ENCODE results near the gene ZAR1L.

Gene ZAR1L

DNA sequence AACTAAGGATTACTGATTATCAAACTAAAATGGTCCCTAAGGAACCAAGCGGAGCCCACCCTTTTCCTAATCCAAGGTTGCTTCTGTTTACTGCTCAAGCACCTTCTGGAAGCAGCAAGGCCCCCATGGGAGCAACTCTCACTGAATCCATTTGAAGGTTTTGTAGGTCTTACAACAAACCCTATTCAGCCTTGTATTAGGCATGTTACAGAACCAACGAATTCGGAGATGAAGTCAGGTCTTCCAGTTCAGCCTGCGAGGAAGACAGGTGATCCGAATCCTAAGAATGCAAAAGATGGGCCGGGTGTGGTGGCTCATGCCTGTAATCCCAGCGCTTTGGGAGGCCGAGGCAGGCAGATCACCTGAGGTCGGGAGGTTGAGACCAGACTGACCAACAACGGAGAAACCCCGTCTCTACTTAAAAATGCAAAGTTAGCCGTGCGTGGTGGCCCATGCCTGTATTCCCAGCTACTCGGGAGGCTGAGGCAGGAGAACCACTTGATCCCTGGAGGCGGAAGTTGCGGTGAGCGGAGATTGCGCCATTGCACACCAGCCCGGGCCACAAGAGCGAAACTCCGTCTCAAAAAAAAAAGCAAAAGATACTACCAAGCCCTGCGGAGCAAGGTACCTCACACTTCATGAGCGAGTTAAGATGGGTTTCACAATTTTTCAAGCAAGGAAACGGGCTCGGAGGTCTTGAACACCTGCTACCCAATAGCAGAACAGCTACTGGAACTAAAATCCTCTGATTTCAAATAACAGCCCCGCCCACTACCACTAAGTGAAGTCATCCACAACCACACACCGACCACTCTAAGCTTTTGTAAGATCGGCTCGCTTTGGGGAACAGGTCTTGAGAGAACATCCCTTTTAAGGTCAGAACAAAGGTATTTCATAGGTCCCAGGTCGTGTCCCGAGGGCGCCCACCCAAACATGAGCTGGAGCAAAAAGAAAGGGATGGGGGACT is 609 bp downstream of the ZAR1L start:
- intact Hi-C loops (cut with micrococcal nuclease), result loop anchor here (2.0 to 10.0 kb wide), 4 partner anchors 26 to 407 kb away; partner anchors contain the start of genes FRY and N4BP2L2
- Mint-ChIP-seq H3K27me3 (no peaks in the 10 kb centered on the region), H3K36me3 (ENCODE audit: low read depth) (peaks cover 9% of the 10 kb centered on the region), H3K9me3 (no peaks in the 10 kb centered on the region), H3K27ac (peak overlapping the region; percentile 100), H3K4me1 (ENCODE audit: low read depth) (peaks cover 15% of the 10 kb centered on the region), H3K4me3 (peak overlapping the region; percentile 95)

- intact Hi-C loops (cut with micrococcal nuclease), result loop anchor here (5.0 to 10.0 kb wide), 2 partner anchors 277 to 404 kb away; partner anchors contain the start of gene FRY
- H3K27ac Mint-ChIP-seq, result peak overlapping the region; percentile 34
- H3K9me3 Mint-ChIP-seq, result no peaks in the 10 kb centered on the region
- peaks cover 20% of the 10 kb centered on the region for H3K4me1 Mint-ChIP-seq (ENCODE audit: low read depth)
- H3K27me3 Mint-ChIP-seq, result no peaks in the 10 kb centered on the region
- H3K4me3 Mint-ChIP-seq, result no peak overlapping the region
- H3K36me3 Mint-ChIP-seq (ENCODE audit: low read depth), result peaks cover 9% of the 10 kb centered on the region
Measured at GRCh38 chr13:32311188-32311897, 3.8 kb downstream of the ZAR1L start.

DNA sequence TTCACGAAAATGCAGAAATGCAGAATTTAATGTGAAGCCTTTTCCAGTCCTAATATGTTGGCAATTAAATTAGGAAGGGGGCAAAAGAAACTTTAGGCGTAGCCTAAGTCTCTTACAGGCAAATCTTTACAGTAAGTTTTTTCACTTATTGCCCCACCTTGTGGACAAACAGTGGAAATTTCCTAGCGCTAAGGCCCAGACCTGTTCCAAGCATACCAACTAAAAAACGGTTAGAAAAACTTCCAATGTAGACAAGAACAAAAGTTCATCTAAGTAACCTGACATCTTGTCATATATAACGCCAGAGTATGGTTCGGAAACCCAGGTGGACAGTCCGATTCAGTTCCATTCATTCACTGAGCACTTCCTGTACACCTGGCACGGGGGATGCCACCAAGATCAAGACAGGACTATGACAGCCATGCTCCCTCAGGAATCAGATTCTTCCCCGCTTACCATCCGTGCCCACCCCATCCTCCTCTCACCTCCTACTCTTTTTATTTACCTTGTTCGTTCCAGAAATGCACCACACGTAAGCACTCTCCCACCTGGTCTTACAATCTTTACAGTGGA is 4.9 kb downstream of the ZAR1L start:
- H3K9me3 Mint-ChIP-seq, result no peaks in the 10 kb centered on the region
- H3K4me3 Mint-ChIP-seq, result peak overlapping the region; percentile 48
- H3K36me3 Mint-ChIP-seq (ENCODE audit: low read depth), result peaks cover 2% of the 10 kb centered on the region
- peak overlapping the region; percentile 27 for H3K27ac Mint-ChIP-seq
- peaks cover 20% of the 10 kb centered on the region for H3K4me1 Mint-ChIP-seq (ENCODE audit: low read depth)
- intact Hi-C loops (cut with micrococcal nuclease), result loop anchor here (5.0 to 10.0 kb wide), 2 partner anchors 275 to 403 kb away; partner anchors contain the start of gene FRY
- H3K27me3 Mint-ChIP-seq, result no peaks in the 10 kb centered on the region

DNA sequence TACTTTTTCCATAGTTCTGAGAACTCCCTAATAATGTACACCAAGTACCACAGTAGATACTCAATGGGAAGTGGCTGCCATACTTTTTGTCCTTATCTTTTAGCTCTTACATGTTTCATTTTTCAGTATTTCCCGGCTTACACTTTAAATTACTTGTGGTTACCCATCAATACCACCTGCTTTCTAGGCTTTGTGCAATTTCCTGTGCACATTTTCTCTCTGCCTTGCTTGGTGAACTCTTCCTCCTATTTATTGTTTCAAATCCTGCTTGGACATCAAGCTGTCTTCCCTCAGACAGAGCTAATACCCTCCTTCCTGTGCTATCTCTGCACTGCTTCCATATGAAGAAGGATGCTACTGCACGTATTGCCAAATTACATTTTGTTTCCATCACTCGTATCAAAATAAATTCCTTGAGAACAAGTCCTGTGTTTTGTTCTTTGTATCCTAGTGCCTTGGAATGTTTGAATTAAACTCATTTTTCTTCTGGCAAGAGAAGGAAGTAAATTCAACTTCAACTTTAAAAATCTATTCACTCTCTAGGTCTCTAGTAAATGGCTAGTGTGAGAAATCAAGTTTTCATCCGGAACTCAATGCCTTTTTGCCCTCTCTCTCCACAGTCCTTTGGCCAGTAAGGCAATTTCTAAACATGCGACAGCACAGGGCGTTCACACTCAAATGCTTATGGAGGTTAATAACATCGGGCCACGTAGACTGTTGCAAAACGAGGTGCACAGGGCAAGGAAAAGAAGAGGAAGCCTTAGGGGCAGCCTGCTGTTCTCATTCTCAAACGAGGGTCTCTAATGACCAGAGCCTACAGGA is 5.6 kb downstream of the ZAR1L start:
- peaks cover 14% of the 10 kb centered on the region for H3K4me1 Mint-ChIP-seq (ENCODE audit: low read depth)
- intact Hi-C loops (cut with micrococcal nuclease), result loop anchor here (5.0 to 10.0 kb wide), 5 partner anchors 48 to 485 kb away; partner anchors contain the start of gene FRY
- H3K27me3 Mint-ChIP-seq, result no peaks in the 10 kb centered on the region
- H3K9me3 Mint-ChIP-seq, result no peaks in the 10 kb centered on the region
- H3K27ac Mint-ChIP-seq, result peak overlapping the region; percentile 27
- H3K36me3 Mint-ChIP-seq (ENCODE audit: low read depth), result no peaks in the 10 kb centered on the region
- peak overlapping the region; percentile 48 for H3K4me3 Mint-ChIP-seq

DNA sequence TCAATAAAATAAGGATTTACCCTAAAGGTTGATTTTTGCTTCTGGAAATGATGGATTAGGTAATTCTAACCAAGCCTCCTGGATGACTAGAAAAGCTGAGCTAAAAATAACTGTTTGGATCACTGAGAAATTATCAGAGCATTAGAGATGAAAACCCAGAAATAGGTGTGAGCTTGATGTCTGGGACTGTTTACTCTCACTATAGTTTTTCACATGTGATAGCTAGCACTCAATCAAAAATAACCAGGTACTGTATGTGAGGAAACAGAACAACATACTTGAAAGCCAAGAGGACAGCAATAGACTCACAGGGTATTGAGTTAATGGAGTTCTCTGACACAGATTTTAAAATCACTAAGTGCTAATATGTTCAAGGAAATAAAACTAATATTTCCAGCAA is 9.5 kb downstream of the ZAR1L start:
- Mint-ChIP-seq H3K4me1 (ENCODE audit: low read depth) (peaks cover 10% of the 10 kb centered on the region), H3K27me3 (no peaks in the 10 kb centered on the region), H3K27ac (no peak overlapping the region), H3K4me3 (no peak overlapping the region), H3K36me3 (ENCODE audit: low read depth) (no peaks in the 10 kb centered on the region), H3K9me3 (no peaks in the 10 kb centered on the region)
- intact Hi-C loops (cut with micrococcal nuclease), result loop anchor here (5.0 to 10.0 kb wide), 3 partner anchors 52 to 481 kb away; no protein-coding TSS in a partner anchor

GRCh38 chr13:32302461-32302860 is 12.7 kb downstream of the ZAR1L start:
- Mint-ChIP-seq H3K27ac (no peak overlapping the region), H3K27me3 (peaks cover 1% of the 10 kb centered on the region), H3K4me1 (ENCODE audit: low read depth) (no peaks in the 10 kb centered on the region), H3K4me3 (no peak overlapping the region), H3K36me3 (ENCODE audit: low read depth) (no peaks in the 10 kb centered on the region), H3K9me3 (no peaks in the 10 kb centered on the region)
- intact Hi-C loops (cut with micrococcal nuclease), result loop anchor here (10.0 kb wide), 1 partner anchor 478 kb away; no protein-coding TSS in a partner anchor

GRCh38 chr13:32300920-32301319 is 14.2 kb downstream of the ZAR1L start:
- peaks cover 4% of the 10 kb centered on the region for H3K36me3 Mint-ChIP-seq (ENCODE audit: low read depth)
- no peak overlapping the region for H3K27ac Mint-ChIP-seq
- no peaks in the 10 kb centered on the region for H3K4me1 Mint-ChIP-seq (ENCODE audit: low read depth)
- no peak overlapping the region for H3K4me3 Mint-ChIP-seq
- peaks cover 1% of the 10 kb centered on the region for H3K27me3 Mint-ChIP-seq
- H3K9me3 Mint-ChIP-seq, result no peaks in the 10 kb centered on the region
- intact Hi-C loops (cut with micrococcal nuclease), result loop anchor here (10.0 kb wide), 1 partner anchor 476 kb away; no protein-coding TSS in a partner anchor

DNA sequence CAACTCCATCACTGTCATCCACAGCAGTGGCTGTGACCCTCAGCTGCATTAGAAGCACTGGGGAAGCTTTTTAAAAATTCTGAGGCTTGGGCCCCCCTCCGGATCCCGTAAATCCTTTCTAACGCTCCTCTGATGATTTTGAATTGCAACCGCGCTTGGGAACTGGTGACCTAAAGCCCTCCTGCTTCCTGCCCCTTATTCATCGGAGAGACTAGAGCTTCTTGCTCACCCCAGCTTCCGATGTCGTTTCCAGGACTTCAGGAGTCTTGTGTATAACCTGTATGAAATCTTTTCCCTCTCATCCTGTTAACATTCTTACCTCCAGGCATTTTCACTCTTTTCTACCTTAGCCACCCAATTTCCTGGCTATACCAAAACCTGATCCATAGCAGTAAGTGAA is 14.8 kb downstream of the ZAR1L start:
- H3K4me3 Mint-ChIP-seq, result no peak overlapping the region
- H3K9me3 Mint-ChIP-seq, result no peaks in the 10 kb centered on the region
- H3K36me3 Mint-ChIP-seq (ENCODE audit: low read depth), result peaks cover 9% of the 10 kb centered on the region
- no peaks in the 10 kb centered on the region for H3K4me1 Mint-ChIP-seq (ENCODE audit: low read depth)
- H3K27ac Mint-ChIP-seq, result no peak overlapping the region
- H3K27me3 Mint-ChIP-seq, result peaks cover 1% of the 10 kb centered on the region
- intact Hi-C loops (cut with micrococcal nuclease), result loop anchor here (10.0 kb wide), 1 partner anchor 476 kb away; no protein-coding TSS in a partner anchor

DNA sequence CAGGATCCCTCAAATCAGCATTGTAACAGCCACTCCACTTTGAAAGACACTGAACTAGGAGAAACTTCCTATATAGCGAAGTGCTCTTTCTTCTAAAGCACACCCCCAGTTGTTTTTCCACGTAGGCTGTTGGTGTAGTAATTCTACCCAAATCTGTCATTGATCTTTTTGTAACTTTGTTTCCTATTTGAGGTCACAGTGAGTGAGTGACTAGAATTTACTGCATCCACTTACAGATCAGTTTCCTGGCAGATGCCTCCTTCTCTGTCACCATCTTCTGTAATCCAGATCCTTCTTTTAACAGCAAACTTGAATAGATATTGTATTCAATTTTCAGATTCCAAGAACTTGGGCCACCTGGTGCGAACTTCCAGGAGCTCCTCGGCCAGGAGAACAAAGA is 15.3 kb downstream of the ZAR1L start:
- intact Hi-C loops (cut with micrococcal nuclease), result loop anchor here (10.0 kb wide), 1 partner anchor 475 kb away; no protein-coding TSS in a partner anchor
- no peaks in the 10 kb centered on the region for H3K4me1 Mint-ChIP-seq (ENCODE audit: low read depth)
- H3K36me3 Mint-ChIP-seq (ENCODE audit: low read depth), result peaks cover 13% of the 10 kb centered on the region
- no peak overlapping the region for H3K27ac Mint-ChIP-seq
- H3K27me3 Mint-ChIP-seq, result peaks cover 1% of the 10 kb centered on the region
- no peak overlapping the region for H3K4me3 Mint-ChIP-seq
- no peaks in the 10 kb centered on the region for H3K9me3 Mint-ChIP-seq

- Mint-ChIP-seq H3K4me3 (no peak overlapping the region), H3K27ac (no peak overlapping the region), H3K36me3 (ENCODE audit: low read depth) (peaks cover 19% of the 10 kb centered on the region), H3K9me3 (no peaks in the 10 kb centered on the region), H3K4me1 (ENCODE audit: low read depth) (no peaks in the 10 kb centered on the region), H3K27me3 (peaks cover 1% of the 10 kb centered on the region)
- intact Hi-C loops (cut with micrococcal nuclease), result no loop called here
Measured at GRCh38 chr13:32298695-32299094, 16.5 kb downstream of the ZAR1L start.

GRCh38 chr13:32297206-32297605 is 18.0 kb downstream of the ZAR1L start:
- Mint-ChIP-seq H3K36me3 (ENCODE audit: low read depth) (peaks cover 21% of the 10 kb centered on the region), H3K4me1 (ENCODE audit: low read depth) (no peaks in the 10 kb centered on the region), H3K27ac (no peak overlapping the region), H3K4me3 (no peak overlapping the region), H3K27me3 (peaks cover 1% of the 10 kb centered on the region), H3K9me3 (no peaks in the 10 kb centered on the region)
- intact Hi-C loops (cut with micrococcal nuclease), result no loop called here

- H3K27ac Mint-ChIP-seq, result no peak overlapping the region
Measured at GRCh38 chr13:32285633-32285965, 29.6 kb downstream of the ZAR1L start.

More at GRCh38 chr13:32285633-32285965, 29.6 kb downstream of the ZAR1L start:
- no peaks in the 10 kb centered on the region for H3K27me3 Mint-ChIP-seq
- no peak overlapping the region for H3K4me3 Mint-ChIP-seq
- peaks cover 31% of the 10 kb centered on the region for H3K36me3 Mint-ChIP-seq (ENCODE audit: low read depth)
- H3K9me3 Mint-ChIP-seq, result no peaks in the 10 kb centered on the region
- intact Hi-C loops (cut with micrococcal nuclease), result no loop called here
- H3K4me1 Mint-ChIP-seq (ENCODE audit: low read depth), result no peaks in the 10 kb centered on the region
